Activated gamma-delta T cell treated with Interleukin-2 at 50 U/mL for 16 hours (primary cell): ENCODE data around the gene MED16.

Source experiments
- DNase-seq: peaks from one replicate; pipeline ENCODE4 v3.0.0-alpha.2; 2020

The MED16 gene

GRCh38 chr19:927351-927779 is 34.4 kb upstream of the MED16 start:
- no peak for DNase-seq

- no peak for DNase-seq
These were observed 33.8 kb upstream of the MED16 start for GRCh38 chr19:926589-927350.

GRCh38 chr19:926323-926588 is 33.3 kb upstream of the MED16 start:
- DNase-seq = no peak

- DNase-seq = peak; percentile 76
These were observed 32.7 kb upstream of the MED16 start, which contains the start of gene ARID3A for GRCh38 chr19:925526-926322. TSS of gene ARID3A (plus strand) at chr19:926035. CDS start at chr19:929529, 3,494 bp downstream.

GRCh38 chr19:925087-925525 is 32.1 kb upstream of the MED16 start:
- no peak for DNase-seq

- DNase-seq = no peak
These were observed 31.6 kb upstream of the MED16 start for GRCh38 chr19:924553-925086.

- peak; percentile 65 for DNase-seq
These were observed 27.3 kb upstream of the MED16 start for GRCh38 chr19:920051-920864.

- no peak for DNase-seq
These were observed 26.4 kb upstream of the MED16 start for GRCh38 chr19:919199-920050.

- DNase-seq = no peak
These were observed 25.7 kb upstream of the MED16 start for GRCh38 chr19:918481-919198.

GRCh38 chr19:918152-918437 is 25.1 kb upstream of the MED16 start:
- no peak for DNase-seq

GRCh38 chr19:917323-918151 is 24.6 kb upstream of the MED16 start, which contains the start of gene KISS1R:
TSS of gene KISS1R (plus strand) at chr19:917333. CDS start at chr19:917503, 170 bp downstream.
- DNase-seq = peak; percentile 44

- DNase-seq = no peak
These were observed 23.8 kb upstream of the MED16 start for GRCh38 chr19:916645-917322.

GRCh38 chr19:913080-913748 is 20.2 kb upstream of the MED16 start, which contains the start of gene R3HDM4:
TSS of gene R3HDM4 (minus strand) at chr19:913219. CDS start at chr19:913157, 62 bp downstream.
- peak; percentile 81 for DNase-seq

- DNase-seq = peak; percentile 46
These were observed 19.4 kb upstream of the MED16 start for GRCh38 chr19:912181-913079.

GRCh38 chr19:911197-912033 is 18.4 kb upstream of the MED16 start:
- no peak for DNase-seq

GRCh38 chr19:907183-907853 is 14.3 kb upstream of the MED16 start:
- DNase-seq = no peak

- DNase-seq = no peak
These were observed 13.5 kb upstream of the MED16 start for GRCh38 chr19:906480-906879.
